ENCODE results near the gene HPX.

The HPX gene, protein sequence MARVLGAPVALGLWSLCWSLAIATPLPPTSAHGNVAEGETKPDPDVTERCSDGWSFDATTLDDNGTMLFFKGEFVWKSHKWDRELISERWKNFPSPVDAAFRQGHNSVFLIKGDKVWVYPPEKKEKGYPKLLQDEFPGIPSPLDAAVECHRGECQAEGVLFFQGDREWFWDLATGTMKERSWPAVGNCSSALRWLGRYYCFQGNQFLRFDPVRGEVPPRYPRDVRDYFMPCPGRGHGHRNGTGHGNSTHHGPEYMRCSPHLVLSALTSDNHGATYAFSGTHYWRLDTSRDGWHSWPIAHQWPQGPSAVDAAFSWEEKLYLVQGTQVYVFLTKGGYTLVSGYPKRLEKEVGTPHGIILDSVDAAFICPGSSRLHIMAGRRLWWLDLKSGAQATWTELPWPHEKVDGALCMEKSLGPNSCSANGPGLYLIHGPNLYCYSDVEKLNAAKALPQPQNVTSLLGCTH

DNA sequence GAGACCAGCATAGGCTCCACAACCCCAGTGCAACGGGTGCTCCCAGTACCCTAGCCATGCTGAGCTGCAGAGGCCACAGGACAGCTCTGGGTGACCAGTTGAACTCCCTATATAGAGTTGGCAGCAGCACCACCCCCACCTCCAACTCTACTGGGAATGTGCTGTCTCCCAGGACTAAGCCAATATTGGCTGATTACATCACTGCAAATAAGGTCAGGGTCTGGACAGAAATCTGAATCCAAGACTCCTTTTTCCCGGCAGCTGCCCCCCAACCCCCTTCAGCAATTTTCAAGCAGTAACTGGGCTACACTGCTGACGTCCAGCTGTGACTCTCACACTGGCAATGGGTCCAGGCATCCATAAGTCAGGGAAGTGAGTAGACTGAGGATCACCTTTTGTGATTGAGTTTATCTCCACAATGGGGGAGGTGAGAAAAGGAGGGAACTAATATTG, at the start of gene HPX:
Gene HPX, minus strand, starts transcription at position 82 of the 453 bp plus-strand sequence. Its CDS starts 24 bp downstream, at position 58.
- DNase-seq = no peak

GRCh38 chr11:6489306-6489705, 48.5 kb upstream of the HPX start:
- DNase-seq = no peak

DNA sequence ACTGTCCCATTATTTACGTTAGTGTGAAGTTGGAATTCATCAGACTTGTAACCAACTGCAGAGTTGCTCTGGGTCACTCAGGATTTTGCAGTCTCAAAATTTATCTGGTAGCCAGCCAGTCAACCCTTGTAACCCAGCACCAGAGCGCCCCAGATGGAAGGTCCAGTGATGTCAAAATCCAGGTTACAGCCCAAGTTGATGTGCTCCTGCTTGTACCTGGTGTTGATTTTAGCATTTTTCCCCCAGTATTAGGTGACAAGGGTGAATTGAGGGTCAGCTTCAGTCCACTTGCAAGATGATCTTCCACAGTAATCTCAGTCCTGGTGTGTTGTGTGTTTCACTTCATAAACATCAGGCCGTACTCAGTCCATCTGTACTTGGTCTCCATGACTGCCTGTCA, 48.0 kb upstream of the HPX start:
- no peak for DNase-seq

GRCh38 chr11:6488342-6488741, 47.6 kb upstream of the HPX start:
- no peak for DNase-seq

DNA sequence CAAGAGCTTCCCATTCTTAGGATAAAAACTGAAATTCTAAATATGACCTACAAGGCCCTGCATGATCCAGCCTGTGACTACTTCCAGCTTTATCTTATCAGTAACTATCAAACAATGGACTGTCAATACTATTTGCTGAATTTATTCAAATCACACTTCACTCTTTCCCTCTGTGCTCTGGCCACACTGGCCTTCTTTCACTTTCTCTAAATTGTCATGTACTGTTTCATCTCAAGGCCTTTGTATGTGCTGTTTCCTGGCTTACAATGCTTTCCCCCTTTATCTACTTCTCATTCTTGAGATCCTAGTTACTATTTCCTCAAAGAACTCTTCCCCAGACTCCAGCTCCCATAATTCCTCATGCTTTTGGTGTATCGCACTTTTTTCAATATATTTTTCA, 46.2 kb upstream of the HPX start:
- DNase-seq = no peak

GRCh38 chr11:6486256-6486655, 45.5 kb upstream of the HPX start:
- no peak for DNase-seq

DNA sequence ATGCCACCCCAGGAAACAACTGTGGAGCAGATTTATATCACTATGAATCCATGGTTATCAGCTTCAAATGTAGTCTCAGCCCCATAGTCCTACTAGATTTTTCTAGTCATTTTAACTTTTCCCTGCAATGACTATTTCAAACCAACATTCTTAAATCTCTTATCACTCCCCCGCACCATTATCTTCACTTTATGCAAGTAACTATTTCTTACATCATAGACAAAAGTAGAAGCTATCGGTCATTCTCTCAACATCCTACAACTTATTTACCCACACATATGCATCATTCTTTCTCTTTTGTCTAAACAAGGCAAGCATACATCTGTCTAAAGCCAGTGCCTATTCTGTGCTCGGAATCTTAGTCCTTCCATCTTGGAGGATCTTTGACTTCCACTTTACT, 44.9 kb upstream of the HPX start:
- DNase-seq = no peak

DNA sequence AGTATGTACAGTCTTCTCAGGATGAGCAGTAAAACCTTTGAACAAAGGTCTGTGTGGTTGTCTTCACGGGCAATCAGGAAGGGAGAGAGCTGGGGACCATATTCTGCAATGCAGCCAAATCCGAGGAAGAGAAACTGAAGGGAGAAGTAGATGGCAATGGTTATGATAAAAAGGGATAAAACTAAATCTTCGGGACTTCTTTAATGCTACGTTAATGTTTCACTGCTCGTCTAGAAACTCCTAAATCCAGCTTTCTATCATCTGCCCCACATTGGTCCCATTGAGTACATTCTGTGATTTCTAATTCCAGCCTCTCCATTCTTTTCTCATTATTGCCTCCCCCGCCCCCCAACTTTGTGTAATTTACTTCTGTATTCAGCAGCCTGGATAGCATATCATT, 42.2 kb upstream of the HPX start:
- DNase-seq = no peak

DNA sequence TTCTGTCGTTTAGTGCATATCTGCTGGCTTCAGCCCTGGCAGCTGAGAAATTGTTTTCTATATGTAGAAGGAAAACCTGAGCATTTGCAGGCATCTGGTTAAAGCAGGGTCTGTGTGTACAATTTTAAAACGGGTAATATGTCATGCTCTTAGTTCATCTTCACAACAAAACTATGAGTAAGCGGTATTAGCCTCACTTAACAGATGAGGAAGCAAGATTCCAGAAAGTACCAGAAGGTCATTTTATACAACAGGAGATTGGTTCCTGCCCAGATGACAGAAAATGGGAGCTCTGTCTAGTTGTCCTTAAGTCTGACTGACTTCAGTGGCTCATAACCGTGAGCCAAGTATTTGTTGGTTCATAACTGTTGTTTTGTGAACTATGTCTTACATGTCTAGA, 41.7 kb upstream of the HPX start:
- DNase-seq = no peak

DNA sequence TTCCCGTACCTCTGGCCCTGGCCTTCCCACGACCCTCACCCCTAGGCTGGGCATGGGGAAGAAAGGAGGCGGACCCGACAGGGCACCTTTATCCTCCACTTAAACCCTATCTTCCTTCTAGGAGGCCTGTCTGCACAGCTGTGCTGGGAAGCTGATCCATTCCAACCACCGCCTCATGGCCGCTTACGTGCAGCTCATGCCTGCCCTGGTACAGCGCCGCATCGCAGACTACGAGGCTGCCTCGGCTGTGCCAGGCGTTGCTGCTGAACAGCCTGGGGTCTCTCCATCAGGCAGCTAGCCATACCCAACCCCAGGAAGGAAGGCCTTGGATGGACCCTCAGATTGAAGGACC, 41.1 kb upstream of the HPX start:
- DNase-seq = no peak

DNA sequence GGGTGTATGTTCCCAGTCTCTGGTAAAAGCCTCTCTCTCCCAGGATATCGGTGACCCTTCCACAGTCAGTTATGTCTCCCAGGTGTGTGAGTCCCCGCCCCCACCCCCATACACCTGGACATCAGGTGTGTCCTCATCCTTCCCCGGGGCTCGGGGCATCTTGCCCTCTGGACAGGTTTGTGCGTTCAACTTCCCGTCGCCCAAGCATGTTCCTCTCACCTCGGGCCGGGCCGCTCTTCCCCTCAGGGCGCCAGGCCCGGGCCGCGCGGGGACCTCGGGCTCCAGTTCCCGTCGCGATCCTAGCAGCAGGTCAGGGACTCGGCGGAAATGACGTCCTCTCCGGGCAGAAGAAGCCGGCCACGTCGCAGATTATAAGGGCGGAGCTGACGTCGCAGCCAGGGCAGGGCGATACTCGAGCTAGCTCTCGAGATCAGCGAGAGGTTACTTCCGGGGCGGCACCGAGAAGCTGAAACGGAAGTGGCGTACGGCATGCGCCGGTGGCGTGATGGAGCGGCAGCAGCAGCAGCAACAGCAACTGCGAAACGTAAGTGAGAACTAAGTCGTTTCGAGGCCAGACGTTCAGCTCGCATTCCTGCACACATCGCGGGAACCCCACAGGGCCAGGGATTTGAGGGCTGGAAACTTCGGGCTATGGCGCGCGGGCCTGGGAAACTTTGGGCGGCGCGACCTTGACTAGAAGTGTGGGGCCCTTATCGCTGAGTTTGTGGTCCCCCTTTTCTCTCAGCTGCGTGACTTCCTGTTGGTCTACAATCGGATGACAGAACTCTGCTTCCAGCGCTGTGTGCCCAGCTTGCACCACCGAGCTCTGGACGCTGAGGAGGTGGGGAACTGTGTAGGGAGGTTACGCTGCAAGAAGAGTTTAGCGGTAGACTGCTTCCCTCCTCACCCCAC, 40.5 kb upstream of the HPX start, which contains the start of the genes ARFIP2 and TIMM10B:
Gene ARFIP2, minus strand, starts transcription at position 320 of the 912 bp plus-strand sequence. CDS start 910 bp downstream, outside the sequence.
Gene TIMM10B, plus strand, starts transcription at position 490 of the 912 bp plus-strand sequence. Its CDS starts 16 bp downstream, at position 506.
- peak; percentile 86 for DNase-seq

GRCh38 chr11:6480299-6480914, 39.6 kb upstream of the HPX start:
- DNase-seq = no peak

DNA sequence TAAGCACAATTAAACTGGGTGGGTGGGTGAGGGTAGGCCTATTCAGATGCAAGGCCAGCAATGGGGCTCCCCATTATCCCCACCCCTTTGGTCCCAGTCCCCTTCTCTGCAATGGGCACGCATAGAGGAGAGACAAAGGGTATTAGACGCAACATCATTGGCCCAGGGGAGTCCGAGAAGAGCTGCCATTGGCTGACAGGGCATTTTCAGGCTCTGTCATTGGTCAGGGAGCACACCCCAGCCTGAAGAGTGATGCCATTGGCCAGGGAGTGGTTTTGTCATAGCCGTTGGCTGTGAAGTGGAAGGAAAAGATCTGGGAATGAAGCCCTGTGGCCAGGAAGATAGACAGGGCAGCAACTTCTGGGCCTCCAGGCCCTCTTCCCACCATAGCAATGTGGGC, 35.8 kb upstream of the HPX start:
- DNase-seq = no peak

GRCh38 chr11:6475936-6476335, 35.1 kb upstream of the HPX start:
- DNase-seq = no peak

DNA sequence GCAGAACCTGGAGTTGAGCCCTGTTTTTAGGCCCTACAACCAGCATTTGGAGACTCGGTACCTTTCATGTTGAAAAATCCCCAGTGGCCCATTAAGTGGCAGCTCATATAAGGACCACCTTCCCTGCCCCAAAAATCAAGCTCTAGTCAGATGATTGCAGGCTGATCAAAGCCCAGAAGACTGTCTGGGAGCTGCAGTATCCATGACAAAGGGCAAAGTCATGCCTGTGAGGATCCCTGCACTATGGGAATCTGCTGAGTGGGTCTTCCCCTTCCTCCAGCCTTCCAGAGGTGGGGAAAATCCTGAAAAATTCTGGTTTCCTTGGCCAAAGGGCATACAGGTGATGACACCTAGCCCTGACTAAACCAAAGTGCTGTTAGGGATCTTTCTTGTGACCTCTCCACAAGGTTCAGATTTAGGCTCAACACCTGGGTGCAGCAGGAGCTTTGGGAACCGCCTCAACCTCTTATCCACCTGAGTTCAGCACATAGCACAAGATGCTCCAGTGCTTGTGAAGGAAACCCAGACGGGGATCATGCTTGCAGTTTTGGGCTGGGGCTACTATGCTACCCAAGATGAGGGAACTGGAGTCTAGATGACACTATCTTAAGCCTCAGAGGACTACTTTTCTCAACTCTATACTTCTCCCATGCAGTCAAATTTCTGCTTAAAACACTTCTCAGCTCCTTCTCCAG, 34.2 kb upstream of the HPX start:
- DNase-seq = no peak

- no peak for DNase-seq
These were observed 33.6 kb upstream of the HPX start for GRCh38 chr11:6474413-6474792.

- no peak for DNase-seq
These were observed 32.9 kb upstream of the HPX start, which contains the start of gene TRIM3 for GRCh38 chr11:6473451-6474412. Gene TRIM3 (minus strand): TSS chr11:6473941. CDS start chr11:6465695, 8,246 bp downstream.

DNA sequence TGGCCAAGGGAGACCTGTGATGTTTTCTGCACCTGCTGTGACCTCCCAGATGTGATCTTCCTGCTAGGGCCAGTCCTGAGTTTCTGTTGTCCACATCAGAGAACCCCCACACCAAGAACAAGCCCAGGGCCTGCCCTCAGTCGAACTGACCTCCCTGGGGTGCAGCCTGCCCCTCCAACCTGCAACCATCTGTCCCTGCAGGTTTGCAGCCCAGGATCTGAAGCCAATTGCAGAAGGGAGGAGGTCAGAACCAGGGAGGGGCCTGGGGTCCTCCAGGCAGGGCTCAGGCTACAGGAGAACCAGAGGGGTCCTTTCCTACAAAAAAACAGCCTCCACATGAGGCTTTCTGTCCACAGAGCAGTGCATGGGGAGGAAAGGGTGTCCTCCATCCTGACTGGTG, 32.1 kb upstream of the HPX start:
- no peak for DNase-seq

DNA sequence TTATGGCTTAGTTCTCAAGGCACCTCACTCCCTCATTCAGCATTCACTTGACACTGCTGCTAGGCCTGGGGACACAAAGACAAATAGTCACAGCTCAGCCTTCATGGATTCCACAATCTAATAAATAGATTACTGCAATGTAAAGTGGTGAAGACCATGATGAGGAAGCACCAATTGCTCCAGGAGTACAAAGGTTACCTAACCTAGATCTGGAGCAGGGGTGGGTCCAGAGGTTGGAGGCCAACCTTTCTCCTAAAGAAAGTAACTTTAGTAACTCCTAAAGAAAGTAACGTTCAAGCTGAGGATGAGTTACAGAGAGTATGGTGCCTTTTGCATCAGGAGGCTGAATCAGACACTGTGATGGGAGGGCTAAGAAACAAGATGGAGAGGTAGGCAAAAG, 28.8 kb upstream of the HPX start:
- no peak for DNase-seq

DNA sequence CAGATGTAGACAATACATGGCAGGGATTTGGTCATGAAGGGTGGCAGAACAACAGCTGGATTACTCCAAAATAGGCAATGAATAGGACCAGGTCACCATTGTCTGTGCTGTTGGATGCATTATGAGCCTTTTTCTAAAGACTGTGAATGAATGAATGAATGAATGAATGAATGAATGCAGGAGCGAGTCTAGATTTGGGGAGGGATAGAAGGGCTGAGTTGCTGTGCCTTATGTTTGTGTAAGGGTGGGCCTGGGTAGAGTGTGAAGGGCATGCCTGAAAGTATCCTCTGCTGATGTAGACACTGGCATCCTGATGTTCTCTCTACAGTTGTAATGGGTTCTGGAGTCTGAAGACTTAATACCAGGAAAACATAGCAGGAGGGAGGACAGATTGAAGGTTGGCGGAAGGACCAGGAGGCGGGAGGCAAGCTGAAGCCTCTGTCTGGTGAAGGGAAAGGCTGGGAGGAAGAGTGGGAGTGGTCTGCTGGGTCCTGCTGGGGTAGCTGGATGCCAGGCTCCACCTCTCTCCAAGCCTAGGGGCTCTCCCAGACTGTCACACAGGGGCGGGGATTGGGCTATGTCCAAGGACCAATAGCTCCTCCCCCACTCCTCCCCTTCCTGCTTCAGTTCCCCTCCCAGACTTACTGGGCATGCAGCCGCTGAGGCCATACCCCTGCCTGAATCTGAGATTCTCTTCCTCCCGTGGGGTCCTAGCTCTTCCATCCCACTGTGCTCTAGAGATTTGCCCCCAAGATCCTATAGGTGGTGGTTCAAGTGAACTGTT, 28.1 kb upstream of the HPX start:
- DNase-seq = peak; percentile 79

DNA sequence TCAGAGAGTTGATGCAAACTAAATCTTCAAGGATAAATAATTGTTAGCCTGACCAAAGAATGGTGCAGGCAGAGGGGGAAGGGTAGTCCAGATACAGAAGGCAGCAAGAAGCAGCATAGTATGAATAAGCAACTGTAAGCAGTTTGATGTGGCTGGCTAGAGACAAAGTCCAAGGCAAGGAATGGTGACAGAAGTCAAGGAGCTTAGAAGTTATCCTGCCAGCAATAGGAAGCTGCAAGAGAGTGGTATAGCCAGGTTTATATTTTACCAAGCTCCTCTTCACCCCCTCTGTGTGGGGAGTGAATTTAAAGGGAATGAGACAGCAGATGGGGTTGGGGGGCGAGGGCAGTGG, 18.3 kb upstream of the HPX start:
- no peak for DNase-seq

Data from NCI-H1436 treated with DMSO at 0.1 percent for 48 hours (cell line).